GM12878 (cell line): ENCODE data around the gene DUOX1.

ENCODE experiments used
- BHLHE40 ChIP-seq, 2 experiments: fragments of 450-650 bp in 1 of 2; IDR thresholded peaks; 2 replicates each; pipeline ENCODE4 v1.6.1; 2011 to 2017; ENCODE audit warnings: low read depth in 2 of 2, borderline replicate concordance in 1 of 2, improper control_type of control experiment in 1 of 2, low read length in 1 of 2, mild to moderate bottlenecking in 1 of 2
- CBX3 ChIP-seq: fragments of 200-600 bp; sonication (generic); IDR thresholded peaks from 2 replicates; pipeline ENCODE4 v1.6.1; 2016; ENCODE audit warnings: low read depth, borderline replicate concordance
- CTCF ChIP-seq, 3 experiments: IDR thresholded peaks in 2 of 3; conservative IDR thresholded peaks in 1 of 3; 2 replicates each; pipeline ENCODE4 v1.5.1; 2011; ENCODE audit warnings: low read depth in 3 of 3, low read length in 3 of 3, mild to moderate bottlenecking in 3 of 3, control low read depth in 2 of 3, moderate library complexity in 2 of 3, inconsistent platforms in 1 of 3, mixed read lengths in 1 of 3; ENCODE audit not compliant: control insufficient read depth in 2 of 3, insufficient read depth in 1 of 3; ENCODE audit errors: extremely low read depth in 1 of 3
- NFYB ChIP-seq: IDR thresholded peaks from 2 replicates; pipeline ENCODE4 v1.6.1; 2011; ENCODE audit warnings: low read depth, mild to moderate bottlenecking, low read length, improper control_type of control experiment, moderate library complexity; ENCODE audit not compliant: insufficient read depth
- NR2C1 ChIP-seq: fragments of 450-650 bp; IDR thresholded peaks from 2 replicates; pipeline ENCODE4 v1.6.1; 2017; ENCODE audit warnings: antibody characterized with exemption, mild to moderate bottlenecking, moderate library complexity
- TAF1 ChIP-seq: IDR thresholded peaks from 2 replicates; pipeline ENCODE4 v1.6.1; 2011; ENCODE audit warnings: mild to moderate bottlenecking, low read depth, low read length, borderline replicate concordance
- TCF7 ChIP-seq: IDR thresholded peaks from 2 replicates; pipeline ENCODE4 v1.6.1; 2014; ENCODE audit warnings: antibody characterized with exemption, borderline replicate concordance
- ZNF622 ChIP-seq: fragments of 450-650 bp; IDR thresholded peaks from 2 replicates; pipeline ENCODE4 v1.6.1; 2017; ENCODE audit warnings: mild to moderate bottlenecking, inconsistent platforms

- TF ChIP-seq CTCF (IDR thresholded peaks at IDR 0.05 in 2 of 3, conservative IDR thresholded peaks at IDR 0.05 in 1 of 3; ENCODE audit: control insufficient read depth in 2 of 3, extremely low read depth in 1 of 3, insufficient read depth in 1 of 3, low read depth in 3 of 3, low read length in 3 of 3) (no peak), CBX3 (no peak), NR2C1 (no peak), ZNF622 (no peak), NFYB (no peak), BHLHE40 (IDR thresholded peaks at IDR 0.05; ENCODE audit: borderline replicate concordance in 1 of 2, low read depth in 2 of 2, low read length in 1 of 2) (no peak), TCF7 (no peak), TAF1 (no peak)
Measured at GRCh38 chr15:45100884-45101625, 28.7 kb upstream of the DUOX1 start.
